Measurements from ENCODE around the gene SPINK5.

GRCh38 chr5:148084269-148084668 is 20.5 kb downstream of the SPINK5 start:
- TF ChIP-seq POLR2A (IDR thresholded peaks at IDR 0.05), result no peak
- no peak for TF ChIP-seq CTCF (IDR thresholded peaks at IDR 0.05)

All from testis (tissue), 2 donors.